ENCODE data around the gene ROR2.
A peak's percentile ranks its signal among the peaks of the same experiment; 100 is the strongest.

ROR2 gene

DNA sequence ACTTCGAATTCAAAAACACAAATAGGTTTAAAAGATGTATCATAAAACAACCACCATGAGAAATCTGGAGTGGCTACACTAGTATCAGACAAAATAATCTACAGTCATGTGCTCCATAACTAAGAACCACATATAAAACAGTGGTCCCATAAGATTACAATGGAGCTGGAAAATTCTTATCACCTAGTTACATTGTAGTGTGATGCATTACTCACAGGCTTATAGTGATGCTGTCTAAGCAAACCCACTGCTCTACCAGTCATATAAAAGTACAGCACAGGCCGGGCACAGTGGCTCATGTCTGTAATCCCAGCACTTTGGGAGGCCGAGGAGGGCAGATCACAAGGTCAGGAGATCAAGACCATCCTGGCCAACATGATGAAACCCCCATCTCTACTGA lies 160.1 kb downstream of the ROR2 start:
- no peak for DNase-seq

GRCh38 chr9:91787931-91788330 lies 162.1 kb downstream of the ROR2 start:
- no peak for DNase-seq

- no peak for DNase-seq
These were observed 163.7 kb downstream of the ROR2 start for GRCh38 chr9:91786132-91786896.

DNA sequence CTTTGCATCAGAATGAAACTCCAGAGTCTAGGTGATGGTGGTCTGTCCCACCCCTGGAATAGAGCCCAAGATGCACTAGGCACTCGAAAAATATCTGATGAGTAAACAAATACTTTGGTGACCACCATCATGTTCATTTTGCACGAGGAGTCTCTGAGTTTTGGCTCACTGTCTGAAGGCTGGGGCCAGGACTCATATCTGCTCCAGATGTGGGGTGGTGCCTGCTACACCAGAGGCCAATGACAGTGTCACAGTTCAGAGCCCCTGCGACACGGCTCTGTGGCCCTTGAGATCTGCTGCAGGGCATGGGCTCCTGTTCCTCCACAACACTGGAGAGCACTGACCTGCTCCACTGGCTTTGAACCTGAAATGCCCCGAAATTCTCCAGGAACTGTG lies 164.6 kb downstream of the ROR2 start:
- no peak for DNase-seq

GRCh38 chr9:91784673-91785446 lies 165.2 kb downstream of the ROR2 start:
- DNase-seq, result no peak

- no peak for DNase-seq
These were observed 166.0 kb downstream of the ROR2 start for GRCh38 chr9:91783876-91784672.

DNA sequence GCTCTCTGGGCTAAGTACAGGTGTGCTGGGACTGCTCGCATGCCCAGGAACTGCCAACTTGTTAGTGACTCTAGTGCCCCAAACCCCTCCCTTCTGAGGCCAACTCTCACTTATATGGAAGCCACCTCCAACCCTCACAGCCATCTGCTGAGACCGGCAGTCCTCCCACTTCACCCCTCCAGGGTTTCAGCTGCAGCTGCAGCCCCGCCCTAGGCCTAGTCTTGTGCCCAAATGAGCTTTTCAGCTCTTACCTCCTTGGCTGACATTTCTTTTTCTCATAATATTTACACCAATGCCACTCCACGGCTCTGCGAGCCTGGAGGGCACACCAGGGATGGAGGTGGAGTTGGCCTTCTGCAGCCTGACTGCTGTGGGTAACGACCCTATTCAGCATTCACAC lies 166.6 kb downstream of the ROR2 start:
- DNase-seq, result no peak

DNA sequence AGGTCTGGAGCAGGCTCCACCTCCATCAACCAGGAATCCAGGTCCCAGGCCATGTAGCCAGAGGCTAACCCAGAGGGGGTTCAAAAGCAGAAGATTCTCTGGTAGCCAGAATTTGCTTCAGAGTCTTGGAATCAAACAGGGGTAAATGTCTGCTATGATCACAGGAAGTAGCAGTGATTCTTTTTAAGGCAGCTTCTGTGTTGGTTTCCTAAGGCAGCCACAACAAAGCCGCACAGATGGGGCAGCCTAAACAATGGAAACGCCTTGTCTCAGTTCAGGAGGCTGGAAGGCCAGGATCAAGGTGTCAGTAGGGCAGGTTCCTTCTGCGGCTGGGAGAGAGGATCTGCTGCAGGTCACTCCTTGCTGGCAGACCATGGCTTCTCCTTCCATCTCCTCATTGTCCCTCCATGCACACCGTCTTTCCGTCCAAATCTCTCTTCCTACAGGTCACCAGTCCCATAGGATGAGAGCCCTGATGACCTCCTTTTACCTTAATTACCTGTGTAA lies 167.3 kb downstream of the ROR2 start:
- no peak for DNase-seq

DNA sequence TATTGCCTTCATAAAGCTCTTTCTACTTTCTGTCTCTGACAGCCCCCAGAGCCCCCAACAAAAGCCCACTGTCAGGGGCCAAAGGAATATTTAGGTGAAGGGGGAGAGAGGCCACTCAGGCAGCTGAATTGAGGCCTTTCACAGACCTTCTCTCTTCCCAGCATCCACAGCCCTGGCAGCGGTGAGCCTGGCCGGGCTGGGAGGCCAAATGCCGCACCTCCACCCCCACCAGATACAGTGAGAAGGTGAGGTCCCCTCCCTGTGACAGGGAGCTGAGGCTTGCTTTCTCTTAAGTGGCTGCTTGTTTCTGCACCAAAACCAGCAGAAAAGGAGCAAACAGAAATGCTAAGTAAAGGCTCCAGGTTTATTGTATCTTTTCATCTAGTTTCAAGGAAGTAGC lies 168.1 kb downstream of the ROR2 start:
- no peak for DNase-seq

DNA sequence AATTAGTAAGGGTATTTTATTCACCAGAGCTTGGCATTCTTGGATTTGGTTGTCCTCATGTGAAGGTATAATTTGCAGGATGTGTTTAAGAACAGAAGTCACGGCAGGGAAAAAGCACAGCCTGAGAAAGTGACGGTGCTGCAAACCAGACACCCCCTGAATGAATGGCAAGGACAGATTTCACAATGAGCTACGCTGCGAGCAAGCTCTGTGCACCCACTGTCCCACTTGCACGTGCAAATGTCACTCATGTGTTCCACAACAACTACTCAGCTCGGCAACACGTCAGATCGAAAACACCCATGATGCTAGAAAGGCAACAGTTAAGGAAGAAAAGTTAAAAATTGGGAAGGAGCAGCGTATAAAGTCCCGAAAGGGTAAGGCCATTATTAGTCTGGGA lies 168.9 kb downstream of the ROR2 start:
- no peak for DNase-seq

- no peak for DNase-seq
These were observed 172.0 kb downstream of the ROR2 start for GRCh38 chr9:91778031-91778430.

DNA sequence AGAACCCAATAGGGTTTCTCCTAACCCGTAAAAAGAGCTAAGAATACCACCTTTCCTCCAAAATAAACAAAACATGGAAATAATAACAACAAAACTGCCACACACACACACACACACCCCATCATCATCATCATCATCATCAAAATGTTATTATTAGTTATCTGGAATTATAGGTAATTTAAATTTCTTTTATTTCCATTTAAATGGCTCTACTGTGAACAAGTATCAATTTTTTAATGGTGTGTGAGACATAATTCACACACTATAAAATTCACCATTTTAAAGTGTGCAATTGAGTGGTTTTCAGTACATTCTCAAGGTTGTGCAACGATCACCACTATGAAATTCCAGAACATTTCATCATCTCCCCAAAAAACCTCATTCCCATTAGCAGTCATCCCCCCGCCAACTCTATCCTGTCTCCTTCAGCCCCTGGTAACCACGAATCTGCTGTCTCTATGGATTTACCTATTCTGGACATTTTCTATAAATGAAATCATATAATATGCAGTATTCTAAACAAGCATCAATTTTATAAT lies 172.7 kb downstream of the ROR2 start:
- DNase-seq, result no peak

GRCh38 chr9:91776409-91777291 lies 173.4 kb downstream of the ROR2 start:
- DNase-seq, result no peak

GRCh38 chr9:91775708-91776028 lies 174.4 kb downstream of the ROR2 start:
- no peak for DNase-seq

DNA sequence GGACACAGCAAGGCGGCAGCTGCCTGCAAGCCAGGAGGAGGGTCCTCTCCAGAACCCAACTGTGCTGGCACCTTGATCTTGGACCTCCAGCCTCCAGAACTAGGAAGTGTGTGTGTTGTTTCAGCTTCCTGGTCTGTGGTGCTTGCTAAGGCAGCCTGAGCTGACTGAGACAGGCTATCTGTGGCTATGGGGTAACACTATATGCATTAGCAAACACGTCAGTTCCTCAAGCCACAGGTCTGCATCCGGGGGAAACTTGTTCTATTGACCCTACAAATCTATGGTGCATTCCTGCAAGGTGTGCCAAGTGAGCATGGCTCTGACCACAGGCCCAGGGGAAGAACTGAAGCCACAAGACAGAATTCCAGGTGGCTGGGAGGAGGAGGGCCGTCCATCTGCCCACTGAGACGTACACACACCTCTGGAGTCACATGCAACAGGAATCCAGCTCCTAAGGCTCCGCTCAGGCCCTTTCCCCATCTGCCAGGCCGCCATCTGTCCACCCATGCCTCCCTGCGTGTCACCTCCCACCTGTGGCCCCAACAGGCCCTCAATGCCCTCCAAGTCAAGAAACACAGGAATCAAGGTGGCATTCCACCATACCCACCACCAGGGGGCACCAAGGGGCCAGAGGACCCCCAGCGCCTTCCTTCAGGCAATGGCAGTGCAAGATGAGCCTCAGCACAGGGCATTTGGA lies 174.9 kb downstream of the ROR2 start:
- DNase-seq, result peak; percentile 71 to 75

GRCh38 chr9:91773156-91773555 lies 176.9 kb downstream of the ROR2 start:
- no peak for DNase-seq

GRCh38 chr9:91771864-91772263 lies 178.2 kb downstream of the ROR2 start:
- no peak for DNase-seq

DNA sequence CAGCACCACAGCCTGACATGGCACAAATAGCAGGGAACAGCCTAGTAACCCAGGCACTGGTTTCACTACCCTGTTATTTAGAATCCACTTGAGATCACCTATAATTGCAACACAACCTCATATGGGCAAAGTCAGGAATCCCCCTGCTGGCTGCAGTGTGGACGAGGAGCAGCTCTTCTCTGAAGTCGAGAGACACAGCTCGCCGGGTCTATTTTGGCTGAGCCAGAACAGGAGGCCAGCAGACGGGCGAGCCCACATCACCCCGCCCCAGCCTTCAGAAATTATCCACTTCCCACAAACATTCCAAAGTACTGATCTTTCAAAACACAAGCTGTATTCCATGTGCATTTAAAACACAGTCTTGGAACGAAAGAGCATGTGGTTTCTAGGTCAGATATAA lies 179.0 kb downstream of the ROR2 start:
- DNase-seq, result no peak

DNA sequence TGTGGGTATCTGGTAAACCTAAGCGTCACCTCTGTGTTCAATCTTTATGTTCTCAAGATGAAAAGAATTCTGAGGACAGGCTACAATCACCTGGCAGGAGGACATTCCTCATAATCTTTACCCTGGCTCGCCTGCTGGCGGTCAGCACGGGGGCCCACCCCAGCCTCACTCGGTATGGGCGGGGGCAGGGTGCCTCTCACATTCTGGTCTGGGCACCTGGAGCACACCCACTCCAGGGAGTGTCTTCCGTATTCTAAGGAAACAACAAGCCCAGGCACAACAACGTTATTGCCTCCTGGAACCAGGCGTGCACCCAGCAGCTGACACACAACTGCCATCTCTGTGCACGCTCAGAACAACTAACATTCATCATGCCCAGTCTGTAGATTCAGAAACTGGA lies 179.8 kb downstream of the ROR2 start:
- DNase-seq, result no peak

DNA sequence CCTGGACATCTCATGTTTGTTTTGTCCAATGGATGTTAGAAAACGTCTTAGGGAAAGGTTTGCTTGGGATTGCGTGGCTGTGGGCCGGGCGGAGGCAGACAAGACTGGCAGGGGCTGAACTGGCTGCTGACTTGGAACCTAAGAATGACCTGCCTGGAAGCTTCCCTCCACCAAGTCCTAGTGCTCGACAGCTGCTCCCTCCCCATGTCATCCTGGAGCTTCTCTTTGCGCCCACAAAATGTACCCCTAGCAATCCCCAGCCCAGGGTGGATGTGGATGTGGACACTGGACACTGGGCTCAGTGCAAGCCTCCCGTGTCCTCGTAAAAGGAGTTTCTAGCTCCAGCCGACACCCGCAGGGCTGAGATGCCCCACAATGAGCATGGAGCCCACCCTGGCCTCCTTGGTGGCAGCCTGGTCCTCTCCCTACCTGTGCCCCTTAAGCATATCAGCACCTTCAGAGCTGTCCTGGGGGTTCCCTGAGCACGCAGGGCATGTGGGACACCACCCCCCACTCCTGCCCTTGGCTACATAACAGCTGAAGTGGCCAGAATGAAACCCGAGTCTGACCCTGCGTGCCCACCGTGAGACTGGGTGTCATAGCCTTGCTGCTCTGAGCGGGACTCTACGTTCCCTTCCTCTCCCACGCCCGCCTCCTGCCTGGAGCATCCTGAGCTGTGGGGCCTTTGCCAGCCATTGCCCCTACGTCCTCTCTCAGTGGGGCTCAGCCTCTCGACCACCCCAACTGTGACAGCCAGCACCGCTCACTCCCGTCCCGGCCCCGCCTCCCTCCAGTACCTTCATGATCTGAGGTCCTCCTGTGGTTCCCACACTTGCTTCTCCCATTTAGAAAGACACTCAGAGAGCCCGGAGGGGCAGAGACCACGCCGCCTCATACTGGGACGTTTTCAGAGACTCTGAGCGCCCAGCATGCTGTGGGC lies 180.8 kb downstream of the ROR2 start:
- DNase-seq, result no peak

All from stimulated activated CD4-positive, alpha-beta T cell treated with anti-CD3 and anti-CD28 coated beads, Interleukin-2, amount 100 ng/mL, for 24 hours (primary cell).